NOMO-1 treated with DMSO at 0.1 percent for 48 hours (cell line): Measurements from ENCODE around the gene STARD3NL.
"Not testable (repeated sequence)": the region's sequence is repeated elsewhere in the genome, so short reads cannot be mapped to it uniquely, and the experiment has no call there.

ENCODE experiments used
- DNase-seq: peaks from one replicate; lab custom pipeline; 2025; ENCODE audit not compliant: unreplicated experiment; lab: John Stamatoyannopoulos, UW

The STARD3NL gene

DNA sequence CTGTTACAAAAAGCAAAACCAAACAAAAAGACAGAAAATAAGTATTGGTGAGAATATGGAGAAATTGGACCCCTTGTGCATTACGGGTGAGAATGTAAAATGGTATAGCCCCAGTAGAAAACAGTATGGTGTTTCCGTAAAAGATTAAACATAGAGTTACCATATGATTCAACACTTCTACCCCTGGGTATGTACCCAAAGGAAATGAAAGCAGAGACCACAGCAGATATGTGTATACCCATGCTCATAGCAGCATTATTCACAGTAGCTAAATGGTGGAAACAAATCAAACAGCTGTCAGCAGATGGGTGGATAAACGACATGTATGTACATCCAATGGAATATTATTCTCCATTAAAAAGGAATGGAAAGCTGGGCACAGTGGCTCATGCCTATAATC lies 42.4 kb downstream of the STARD3NL start:
- DNase-seq: no peak

DNA sequence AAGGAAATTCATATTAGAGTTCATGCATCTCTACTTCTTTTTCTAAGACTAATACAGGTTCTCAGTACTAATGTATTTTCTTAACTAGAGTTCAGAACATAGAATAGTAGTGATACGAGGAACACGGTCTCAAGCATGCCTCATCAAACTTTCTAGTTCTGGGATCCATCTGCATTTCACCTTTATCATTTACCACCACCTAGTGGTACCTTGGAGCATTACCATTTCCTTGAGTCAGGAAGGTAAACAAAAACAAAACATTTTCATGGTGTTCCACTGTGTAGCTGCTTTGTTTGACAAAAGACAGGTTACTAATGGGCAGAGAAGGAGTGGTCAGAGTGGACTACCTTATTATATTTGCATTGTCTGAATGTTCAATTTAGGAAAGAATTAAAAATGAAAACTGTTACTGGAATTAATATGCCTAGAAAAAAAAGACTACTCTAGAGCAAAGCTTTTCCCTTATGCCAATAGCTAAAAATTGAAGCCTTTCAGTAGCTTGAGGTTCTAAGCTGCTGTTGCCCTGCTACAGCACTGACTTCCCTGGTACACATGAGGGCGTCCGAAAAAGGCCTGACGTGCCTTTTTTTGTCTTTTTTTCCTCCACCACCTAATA lies 44.5 kb downstream of the STARD3NL start:
- DNase-seq: peak; percentile 47

DNA sequence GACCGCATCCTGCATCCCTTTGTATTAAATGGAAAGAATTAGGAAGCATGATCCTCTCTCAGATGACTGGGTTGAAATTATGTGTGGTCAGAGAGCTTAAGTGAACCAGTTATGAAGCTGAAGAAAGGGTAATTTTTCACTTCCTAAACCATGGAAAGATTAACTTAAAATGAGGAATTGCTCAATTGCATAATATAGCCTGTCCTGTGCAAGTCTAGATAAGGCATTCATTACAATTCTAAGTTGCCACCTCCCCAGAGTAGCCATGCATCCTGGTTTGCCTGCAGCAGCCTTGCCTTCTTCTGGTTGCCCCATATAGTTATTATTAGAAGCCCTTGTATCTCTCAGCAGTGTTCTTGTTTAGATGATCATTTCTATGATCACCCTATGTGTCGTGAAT lies 45.3 kb downstream of the STARD3NL start:
- DNase-seq: peak; percentile 58

DNA sequence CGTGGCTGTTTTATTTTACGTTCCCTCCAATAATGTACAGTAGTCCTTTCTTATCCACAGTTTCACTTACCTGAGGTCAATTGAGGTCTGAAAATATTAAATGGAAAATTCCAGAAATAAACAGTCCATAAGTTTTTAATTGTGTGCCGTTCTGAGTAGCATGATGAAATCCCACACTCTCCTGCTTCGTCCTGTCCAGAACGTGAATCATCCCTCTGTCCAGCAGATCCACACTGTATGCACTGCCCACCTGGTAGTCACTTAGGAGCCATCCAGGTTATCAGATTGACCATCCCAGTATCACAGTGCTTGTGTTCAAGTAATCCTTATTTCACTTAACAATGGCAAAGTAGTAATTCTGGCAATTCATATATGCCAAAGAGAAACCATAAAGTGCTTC lies 46.3 kb downstream of the STARD3NL start:
- DNase-seq: no peak

DNA sequence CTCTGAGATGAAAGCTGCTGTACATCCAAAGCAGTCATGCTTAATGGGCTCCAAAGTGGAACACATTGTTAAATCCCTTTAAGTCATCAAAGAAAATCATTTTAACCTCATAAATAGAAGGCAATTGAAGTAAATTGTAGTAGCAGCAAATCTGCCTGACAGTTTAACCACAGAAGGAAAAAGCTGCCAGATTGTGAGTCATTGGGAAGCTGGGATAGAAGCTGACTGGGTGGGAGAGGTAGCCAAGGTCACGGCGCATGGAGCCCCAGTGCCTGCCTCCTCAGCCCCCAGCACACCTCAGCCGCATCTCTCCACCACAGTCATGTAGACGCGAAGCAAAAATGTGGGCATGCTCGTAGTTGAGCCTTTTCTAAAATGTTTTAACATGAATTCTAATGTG lies 51.3 kb downstream of the STARD3NL start:
- no peak for DNase-seq

DNA sequence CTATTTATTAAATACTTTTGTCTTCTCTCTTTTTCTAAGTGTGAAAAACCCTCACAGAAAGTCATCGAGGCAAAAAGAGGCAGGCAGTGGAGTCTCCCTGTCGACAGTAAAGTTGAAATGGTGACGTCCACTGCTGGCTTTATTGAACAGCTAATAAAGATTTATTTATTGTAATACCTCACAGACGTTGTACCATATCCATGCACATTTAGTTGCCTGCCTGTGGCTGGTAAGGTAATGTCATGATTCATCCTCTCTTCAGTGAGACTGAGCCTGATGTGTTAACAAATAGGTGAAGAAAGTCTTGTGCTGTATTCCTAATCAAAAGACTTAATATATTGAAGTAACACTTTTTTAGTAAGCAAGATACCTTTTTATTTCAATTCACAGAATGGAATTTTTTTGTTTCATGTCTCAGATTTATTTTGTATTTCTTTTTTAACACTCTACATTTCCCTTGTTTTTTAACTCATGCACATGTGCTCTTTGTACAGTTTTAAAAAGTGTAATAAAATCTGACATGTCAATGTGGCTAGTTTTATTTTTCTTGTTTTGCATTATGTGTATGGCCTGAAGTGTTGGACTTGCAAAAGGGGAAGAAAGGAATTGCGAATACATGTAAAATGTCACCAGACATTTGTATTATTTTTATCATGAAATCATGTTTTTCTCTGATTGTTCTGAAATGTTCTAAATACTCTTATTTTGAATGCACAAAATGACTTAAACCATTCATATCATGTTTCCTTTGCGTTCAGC lies 52.0 kb downstream of the STARD3NL start:
- peak; percentile 50 for DNase-seq

DNA sequence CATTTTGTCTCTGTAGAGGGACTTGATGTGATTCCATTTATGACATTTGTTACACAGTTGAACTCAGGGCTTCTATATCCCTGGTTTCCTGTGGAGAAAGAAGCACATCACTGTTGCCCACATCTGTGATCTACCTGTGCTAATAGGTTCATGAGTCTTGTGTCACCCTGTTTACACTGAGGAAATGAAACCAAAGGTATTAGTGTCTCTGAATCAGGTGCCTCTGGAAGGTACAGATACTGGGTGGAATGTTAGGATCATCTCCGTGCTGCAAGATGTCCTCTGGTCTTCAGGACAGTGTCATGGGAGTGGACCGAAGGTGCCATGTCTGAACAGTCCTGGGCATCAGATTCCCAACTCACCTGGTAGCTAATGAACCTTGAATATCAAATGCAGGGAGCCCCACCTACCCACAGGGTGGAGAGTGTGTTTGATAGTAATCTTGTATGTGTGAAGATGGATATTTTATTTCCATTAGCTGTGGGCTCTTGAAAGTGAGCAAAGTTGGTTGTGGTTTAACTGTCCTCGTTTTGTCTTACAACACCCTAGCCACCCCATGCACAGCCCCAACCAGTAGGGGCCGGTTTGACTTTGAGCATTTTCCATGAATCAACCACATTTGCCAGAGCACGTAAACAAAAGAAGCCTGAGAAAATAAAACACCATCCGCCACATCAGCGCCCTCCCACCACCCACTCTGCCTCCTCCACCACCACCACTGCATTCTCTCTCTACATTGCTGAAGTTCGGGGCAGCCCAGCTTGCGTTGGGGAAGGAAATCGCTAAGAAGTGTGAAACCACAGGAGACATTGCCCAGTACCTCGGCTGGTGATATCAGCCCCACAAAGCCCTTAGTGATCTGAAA lies 54.7 kb downstream of the STARD3NL start:
- peak; percentile 92 for DNase-seq

DNA sequence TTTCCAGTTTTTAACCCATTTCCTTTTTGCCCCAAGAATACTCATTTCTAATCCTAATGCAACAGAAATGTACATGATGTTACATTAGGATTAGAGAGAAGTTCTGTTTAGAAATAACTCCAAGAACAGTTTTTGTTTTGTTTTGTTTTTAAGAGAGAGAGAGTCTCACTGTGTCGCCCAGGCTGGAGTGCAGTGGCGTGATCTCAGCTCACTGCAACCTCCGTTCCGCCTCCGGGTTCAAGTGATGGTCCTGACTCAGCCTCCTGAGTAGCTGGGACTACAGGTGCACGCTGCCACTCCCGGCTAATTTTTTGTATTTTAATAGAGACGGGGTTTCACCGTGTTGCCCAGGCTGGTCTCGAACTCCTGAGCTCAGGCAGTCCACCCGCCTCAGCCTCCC lies 56.7 kb downstream of the STARD3NL start:
- not testable (repeated sequence) for DNase-seq

DNA sequence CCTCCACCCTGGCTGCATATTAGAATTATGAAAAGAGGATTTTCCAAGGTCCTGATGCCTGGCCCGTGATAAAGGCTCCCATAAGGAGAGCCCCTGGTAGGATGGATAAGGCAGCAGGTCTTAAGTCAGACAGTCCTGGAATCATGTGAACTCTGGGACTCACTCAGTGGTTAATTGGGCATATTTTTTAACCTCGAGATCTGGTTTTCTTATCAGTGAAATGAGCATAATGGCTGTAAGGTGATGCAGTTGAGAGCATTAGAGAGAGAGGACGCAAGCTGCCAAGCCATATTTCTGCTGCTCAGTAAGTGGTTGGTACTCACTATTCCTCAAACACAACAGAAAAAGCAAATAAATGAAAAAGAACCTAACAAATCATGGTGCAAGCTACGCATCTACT lies 57.6 kb downstream of the STARD3NL start:
- DNase-seq: no peak

DNA sequence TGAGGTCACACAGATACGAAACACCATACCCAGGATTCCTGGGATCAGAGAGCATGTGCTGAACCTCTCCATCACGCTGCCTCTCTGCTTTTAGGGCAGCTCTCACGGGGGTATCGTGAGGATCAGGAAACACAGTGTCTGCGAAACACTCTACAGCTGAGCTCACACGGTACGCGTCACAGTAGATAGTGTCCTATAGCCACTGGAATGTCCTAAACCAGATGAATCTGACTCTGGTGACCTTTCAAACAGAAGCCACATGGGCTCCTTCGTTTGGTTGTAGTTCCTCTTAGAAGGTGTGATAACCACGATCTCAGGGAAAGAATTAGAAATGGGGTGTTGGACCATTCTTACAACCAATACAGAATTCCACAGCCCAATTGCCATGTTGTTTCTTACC lies 61.1 kb downstream of the STARD3NL start:
- DNase-seq: not testable (repeated sequence)

DNA sequence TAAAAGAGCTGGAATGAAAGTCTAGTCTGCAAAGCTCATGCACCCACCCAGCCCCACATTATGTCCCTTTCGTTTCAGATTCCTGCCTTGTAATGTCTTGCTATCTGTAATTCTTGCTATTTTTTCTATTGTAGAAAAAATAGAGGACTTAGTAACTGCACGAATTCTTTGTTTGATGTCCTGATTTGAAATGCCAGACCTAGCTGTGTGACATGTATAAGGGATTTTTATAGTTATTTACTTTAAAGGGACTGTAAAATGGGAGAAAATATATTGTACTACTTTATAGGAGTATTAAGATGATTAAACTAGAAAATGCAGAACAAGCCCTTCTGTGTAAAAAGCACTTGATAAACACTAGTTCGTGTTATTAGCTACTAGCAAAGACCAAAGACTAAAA lies 63.0 kb downstream of the STARD3NL start:
- DNase-seq: no peak

DNA sequence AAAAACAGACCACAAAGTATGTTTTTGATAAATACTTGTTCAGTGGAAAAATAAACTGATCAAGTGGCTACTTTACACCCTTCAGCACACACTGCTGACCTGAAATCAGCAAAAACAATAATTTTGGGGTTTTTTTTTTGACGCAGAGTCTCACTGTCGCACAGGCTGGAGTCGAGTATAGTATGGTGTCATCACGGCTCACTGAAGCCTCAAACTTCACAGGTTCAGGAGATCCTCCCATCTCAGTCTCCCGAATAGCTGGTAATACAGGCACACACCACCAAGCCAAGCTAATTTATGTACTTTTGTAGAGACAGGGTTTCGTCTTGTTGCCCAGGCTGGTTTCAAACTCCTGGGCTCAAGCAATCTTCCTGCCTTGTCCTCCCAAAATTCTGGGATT lies 64.8 kb downstream of the STARD3NL start:
- no peak for DNase-seq

DNA sequence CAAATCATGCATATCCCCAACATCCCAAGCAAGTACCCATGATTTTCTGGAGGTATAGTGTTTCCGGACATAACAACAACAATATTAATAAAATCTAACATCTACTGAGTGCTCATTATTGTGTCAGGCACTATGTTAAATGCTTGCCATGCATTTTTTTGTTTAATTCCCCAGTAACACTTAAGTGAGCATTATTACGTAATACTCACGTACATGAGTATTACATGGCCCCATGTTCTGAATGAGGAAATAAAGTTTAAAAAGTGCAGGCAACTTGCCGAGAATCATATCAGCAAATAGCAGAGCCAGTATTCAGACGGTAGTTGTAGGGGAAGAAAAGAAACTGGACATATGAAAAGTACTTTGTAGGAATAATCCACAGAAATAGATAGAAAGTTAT lies 65.3 kb downstream of the STARD3NL start:
- peak; percentile 63 for DNase-seq

DNA sequence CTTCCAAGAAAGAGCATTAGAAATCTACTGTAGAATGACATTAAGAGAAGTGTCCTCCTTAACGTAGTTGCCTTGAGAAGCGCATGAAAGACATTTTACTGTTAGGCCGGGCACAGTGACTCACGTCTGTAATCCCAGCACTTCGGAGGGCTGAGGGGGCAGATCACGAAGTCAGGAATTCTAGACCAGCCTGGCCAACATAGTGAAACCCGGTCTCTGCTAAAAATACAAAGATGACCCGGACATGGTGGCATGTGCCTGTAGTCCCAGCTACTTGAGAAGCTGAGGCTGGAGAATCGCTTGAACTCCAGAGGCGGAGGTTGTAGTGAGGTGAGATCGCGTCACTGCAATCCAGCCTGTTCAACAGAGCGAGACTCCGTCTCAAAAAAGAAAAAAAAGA lies 66.5 kb downstream of the STARD3NL start:
- DNase-seq: no peak

DNA sequence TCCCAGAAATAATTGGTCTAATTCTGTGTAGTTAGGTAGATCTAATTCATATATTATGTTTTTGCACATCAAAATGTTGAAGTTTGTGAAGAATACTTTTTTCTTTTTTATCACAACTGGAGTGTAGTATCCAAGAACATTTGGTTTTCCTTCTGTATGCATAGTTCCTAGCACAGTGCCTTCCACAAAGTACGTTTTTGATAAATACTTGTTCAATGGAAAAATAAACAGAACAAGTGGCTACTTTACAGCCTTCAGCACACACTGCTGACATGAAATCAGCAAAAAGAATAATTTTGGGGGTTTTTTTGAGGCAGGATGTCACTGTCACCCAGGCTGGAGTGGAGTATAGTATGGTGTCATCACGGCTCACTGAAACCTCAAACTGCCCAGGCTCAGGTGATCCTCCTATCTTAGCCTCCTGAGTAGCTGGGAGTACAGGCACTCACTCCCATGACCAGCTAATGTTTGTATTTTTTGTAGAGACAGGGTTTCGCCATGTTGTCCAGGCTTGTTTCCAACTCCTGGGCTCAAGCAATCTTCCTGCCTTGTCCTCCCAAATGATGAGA lies 67.4 kb downstream of the STARD3NL start:
- DNase-seq: no peak

DNA sequence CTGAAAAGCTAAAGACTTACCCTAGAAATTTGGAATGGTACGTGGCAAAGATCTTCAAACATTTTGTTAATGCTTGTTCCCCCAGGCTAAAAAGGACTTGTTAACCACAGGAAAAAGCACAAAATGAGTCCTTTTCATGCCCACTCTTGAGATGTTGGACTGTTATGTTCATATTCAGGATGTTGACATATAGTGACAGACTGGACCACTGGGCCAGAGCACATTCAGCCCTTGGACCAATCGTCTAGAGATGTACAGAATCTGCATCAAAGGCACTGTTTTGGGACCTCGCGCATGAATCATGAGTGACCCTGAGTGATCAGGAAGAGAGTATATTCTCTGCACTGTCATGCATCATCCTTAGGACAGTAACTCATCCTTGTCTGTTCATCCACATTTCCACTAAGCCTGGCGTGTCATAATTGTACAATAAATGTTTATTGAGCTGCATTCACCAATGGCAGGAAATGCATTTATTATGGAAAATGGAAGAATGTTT lies 70.1 kb downstream of the STARD3NL start:
- no peak for DNase-seq

DNA sequence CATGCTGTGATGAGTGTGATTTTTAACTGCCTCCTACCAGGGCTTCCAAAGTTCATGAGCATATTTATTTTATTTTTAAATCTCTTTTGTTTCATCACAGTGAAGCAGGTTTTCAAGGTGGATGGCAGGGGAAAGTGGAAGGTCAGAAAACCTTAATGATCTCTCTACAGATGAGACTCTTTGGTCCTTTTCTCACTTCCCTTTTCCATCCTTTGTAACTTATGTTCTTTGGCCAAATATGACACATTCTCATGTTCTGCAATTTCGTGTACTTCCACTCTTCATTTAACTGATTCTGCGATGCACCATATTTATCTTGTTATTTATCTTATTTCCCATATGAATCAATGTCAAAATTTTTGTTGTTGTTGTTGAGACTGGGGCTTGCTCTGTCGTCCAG lies 71.8 kb downstream of the STARD3NL start:
- DNase-seq: peak; percentile 78

DNA sequence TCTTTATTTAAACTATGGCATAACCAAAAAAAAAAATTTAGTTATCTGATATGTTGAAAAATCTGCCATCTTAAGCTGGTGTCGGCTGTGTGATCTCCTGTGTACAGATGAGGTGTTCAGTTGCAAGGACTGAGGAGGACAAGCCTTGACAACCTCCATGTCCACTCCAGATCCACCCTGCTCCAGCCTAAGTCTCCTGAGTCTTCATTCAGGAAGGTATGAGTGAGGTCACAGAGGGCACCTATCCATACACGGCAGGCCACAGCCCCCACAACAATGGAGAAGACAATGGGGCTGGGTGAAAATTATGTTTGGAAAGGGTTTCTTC lies 79.3 kb downstream of the STARD3NL start:
- no peak for DNase-seq

DNA sequence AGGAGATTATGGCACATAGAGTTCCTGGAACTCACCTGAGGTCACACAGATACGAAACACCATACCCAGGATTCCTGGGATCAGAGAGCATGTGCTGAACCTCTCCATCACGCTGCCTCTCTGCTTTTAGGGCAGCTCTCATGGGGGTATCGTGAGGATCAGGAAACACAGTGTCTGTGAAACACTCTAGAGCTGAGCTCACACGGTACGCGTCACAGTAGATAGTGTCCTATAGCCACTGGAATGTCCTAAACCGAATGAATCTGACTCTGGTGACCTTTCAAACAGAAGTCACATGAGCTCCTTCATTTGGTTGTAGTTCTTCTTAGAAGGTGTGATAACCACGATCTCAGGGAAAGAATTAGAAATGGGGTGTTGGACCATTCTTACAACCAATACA lies 81.1 kb downstream of the STARD3NL start:
- not testable (repeated sequence) for DNase-seq

DNA sequence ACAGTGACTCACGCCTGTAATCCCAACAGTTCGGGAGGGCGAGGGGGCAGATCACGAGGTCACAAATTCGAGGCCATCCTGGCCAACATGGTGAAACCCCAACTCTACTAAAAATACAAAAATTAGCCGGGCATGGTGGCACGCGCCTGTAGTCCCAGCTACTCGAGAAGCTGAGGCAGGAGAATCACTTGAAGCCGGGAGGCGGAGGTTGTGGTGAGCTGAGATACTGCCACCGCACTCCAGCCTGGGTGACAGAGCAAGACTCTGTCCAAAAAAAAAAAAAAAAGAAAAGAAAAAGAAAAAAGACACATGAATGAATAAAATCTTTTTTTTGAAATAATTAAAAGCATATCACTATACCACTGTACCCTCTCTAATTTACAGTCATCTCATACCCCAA lies 83.6 kb downstream of the STARD3NL start:
- not testable (repeated sequence) for DNase-seq

DNA sequence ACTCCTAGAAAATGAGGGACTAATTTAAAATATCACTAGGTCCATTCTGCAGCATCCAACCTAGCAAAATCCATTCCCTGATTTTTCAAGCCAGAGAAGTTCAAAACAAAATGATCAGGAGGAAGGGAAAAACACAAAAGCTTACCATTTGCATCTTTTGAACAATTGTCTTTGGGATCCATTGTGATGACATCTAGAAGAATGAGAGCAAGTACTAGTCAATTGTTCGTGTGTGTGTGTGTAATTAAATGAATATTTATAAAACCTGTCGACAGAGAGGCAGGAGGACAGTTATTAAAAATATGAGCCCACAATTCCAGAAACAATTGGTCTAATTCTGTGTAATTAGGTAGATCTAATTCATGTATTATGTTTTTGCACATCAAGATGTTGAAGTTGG lies 84.0 kb downstream of the STARD3NL start:
- DNase-seq: not testable (repeated sequence)

DNA sequence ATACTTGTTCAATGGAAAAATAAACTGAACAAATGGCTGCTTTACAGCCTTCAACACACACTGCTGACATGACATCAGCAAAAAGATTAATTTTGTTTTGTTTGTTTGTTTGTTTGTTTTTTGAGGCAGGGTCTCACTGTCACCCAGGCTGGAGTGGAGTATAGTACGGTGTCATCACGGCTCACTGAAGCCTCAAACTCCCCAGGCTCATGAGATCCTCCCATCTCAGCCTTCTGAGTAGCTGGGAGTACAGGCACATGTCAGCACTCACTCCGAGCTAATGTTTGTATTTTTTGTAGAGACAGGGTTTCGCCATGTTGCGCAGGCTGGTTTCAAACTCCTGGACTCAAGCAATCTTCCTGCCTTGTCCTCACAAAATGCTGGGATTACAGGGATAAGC lies 84.5 kb downstream of the STARD3NL start:
- no peak for DNase-seq
